Loucy (cell line): ENCODE measurements around the gene MPHOSPH9.

Source experiments
- CTCF ChIP-seq: fragments of 200-600 bp; sonication (generic); conservative IDR thresholded peaks from 2 replicates; pipeline ENCODE4 v1.5.1; 2014; ENCODE audit warnings: mild to moderate bottlenecking, antibody characterized with exemption, low read length
- EZH2phosphoT487 ChIP-seq: fragments of 200-600 bp; IDR thresholded peaks from 2 replicates; pipeline ENCODE4 v1.6.1; 2018; ENCODE audit warnings: antibody characterized with exemption, mild to moderate bottlenecking, moderate library complexity, borderline replicate concordance

DNA sequence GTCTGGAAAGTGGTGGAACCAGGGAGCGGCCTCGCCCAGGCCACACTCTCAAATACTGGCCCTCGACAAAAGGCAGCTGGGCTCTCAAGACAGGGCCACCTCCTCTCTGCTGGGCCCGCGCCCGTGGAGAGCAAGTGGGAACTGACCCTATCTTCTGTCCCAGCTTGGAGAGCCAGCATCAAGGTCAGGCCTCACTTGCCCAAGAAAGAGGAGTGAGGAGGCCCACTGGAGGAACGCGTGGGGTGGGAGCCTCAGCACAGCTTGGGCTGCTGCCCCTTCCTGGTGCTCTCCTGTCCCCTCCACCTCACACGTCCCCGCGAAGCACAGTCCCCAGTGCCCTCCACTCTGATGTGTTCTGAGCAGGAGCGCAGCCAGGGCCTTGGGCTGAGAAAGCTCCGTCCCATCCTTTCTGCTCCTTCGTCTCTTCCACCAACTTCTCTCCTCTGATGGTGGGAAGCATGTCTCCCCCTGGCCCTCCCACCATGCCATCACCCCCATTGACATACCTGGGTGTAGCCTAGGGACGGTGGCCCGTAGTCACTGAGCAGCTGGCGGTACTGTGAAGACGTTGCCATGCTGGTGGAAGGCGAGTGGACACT, 33.8 kb upstream of the MPHOSPH9 start:
- no peak for TF ChIP-seq EZH2phosphoT487
- TF ChIP-seq CTCF = no peak
